K562 (cell line): Measurements from ENCODE around the gene PPARGC1A.

ENCODE experiments used
- CEBPB ChIP-seq: fragments of 450-650 bp; IDR thresholded peaks from 2 replicates; pipeline ENCODE4 v1.6.1; 2016; ENCODE audit warnings: missing genetic modification characterization, missing compliant biosample characterization
- CHD1 ChIP-seq: fragments of 200-600 bp; sonication (generic); IDR thresholded peaks from one replicate; pipeline ENCODE4 v1.6.1; 2012; ENCODE audit warnings: mild to moderate bottlenecking, moderate library complexity, low read length, inconsistent platforms
- EGR1 ChIP-seq: fragments of 450-650 bp; conservative IDR thresholded peaks from 2 replicates; pipeline ENCODE4 v1.6.1; 2017; ENCODE audit warnings: mild to moderate bottlenecking
- EP300 ChIP-seq: IDR thresholded peaks from 2 replicates; pipeline ENCODE4 v1.6.1; 2012; ENCODE audit warnings: low read length, improper control_type of control experiment
- GMEB1 ChIP-seq: fragments of 250-450 bp; sonication (Bioruptor Pico); IDR thresholded peaks from 2 replicates; pipeline ENCODE4 v1.4.0; 2020; ENCODE audit warnings: mild to moderate bottlenecking
- HCFC1 ChIP-seq: IDR thresholded peaks from 2 replicates; pipeline ENCODE4 v1.6.1; 2012; ENCODE audit warnings: low read depth, low read length, improper control_type of control experiment
- MAFK ChIP-seq: IDR thresholded peaks from 2 replicates; pipeline ENCODE4 v1.6.1; 2011; ENCODE audit warnings: low read length, improper control_type of control experiment
- MEF2A ChIP-seq: IDR thresholded peaks from 2 replicates; pipeline ENCODE4 v1.6.1; 2011; ENCODE audit warnings: low read depth, mild to moderate bottlenecking, low read length, moderate library complexity; ENCODE audit not compliant: control insufficient read depth
- SMARCE1 ChIP-seq: fragments of 450-650 bp; IDR thresholded peaks from 2 replicates; pipeline ENCODE4 v1.7.1; 2016; ENCODE audit warnings: mild to moderate bottlenecking
- TAF1 ChIP-seq: IDR thresholded peaks from 2 replicates; pipeline ENCODE4 v1.6.1; 2011; ENCODE audit warnings: mild to moderate bottlenecking, low read length, moderate library complexity; ENCODE audit not compliant: insufficient read depth, control insufficient read depth, severe bottlenecking; ENCODE audit errors: extremely low read depth
- ZNF143 ChIP-seq: sonication (generic); formaldehyde crosslinking; IDR thresholded peaks from 2 replicates; pipeline ENCODE4 v1.9.0; 2022; ENCODE audit warnings: mild to moderate bottlenecking, missing genetic modification reagents
- ZNF780A ChIP-seq: fragments of 250-450 bp; sonication (Bioruptor Pico); IDR thresholded peaks from 2 replicates; pipeline ENCODE4 v1.5.0; 2021; ENCODE audit warnings: mild to moderate bottlenecking
- TF ChIP-seq, protein P1 (sequence below), 3 experiments: IDR thresholded peaks in 2 of 3; conservative IDR thresholded peaks in 1 of 3; 2 replicates each; pipeline ENCODE4 v1.5.1; 2011 to 2012; ENCODE audit warnings: low read length in 3 of 3, mild to moderate bottlenecking in 3 of 3, control low read depth in 2 of 3, improper control_type of control experiment in 1 of 3, inconsistent platforms in 1 of 3, low read depth in 1 of 3, mixed read lengths in 1 of 3, moderate library complexity in 1 of 3; ENCODE audit not compliant: insufficient read depth in 2 of 3

GRCh38 chr4:23931489-23931830 lies 41.6 kb upstream of the PPARGC1A start:
- TF ChIP-seq MEF2A (no peak), CHD1 (no peak), MAFK (no peak), SMARCE1 (no peak), TAF1 (no peak), CEBPB (tag) (no peak), ZNF780A (CRISPR knock-in tag) (no peak), GMEB1 (CRISPR knock-in tag) (no peak), EP300 (no peak), EGR1 (no peak), HCFC1 (no peak), ZNF143 (CRISPR knock-in tag) (no peak)
- TF ChIP-seq, protein P1, sequence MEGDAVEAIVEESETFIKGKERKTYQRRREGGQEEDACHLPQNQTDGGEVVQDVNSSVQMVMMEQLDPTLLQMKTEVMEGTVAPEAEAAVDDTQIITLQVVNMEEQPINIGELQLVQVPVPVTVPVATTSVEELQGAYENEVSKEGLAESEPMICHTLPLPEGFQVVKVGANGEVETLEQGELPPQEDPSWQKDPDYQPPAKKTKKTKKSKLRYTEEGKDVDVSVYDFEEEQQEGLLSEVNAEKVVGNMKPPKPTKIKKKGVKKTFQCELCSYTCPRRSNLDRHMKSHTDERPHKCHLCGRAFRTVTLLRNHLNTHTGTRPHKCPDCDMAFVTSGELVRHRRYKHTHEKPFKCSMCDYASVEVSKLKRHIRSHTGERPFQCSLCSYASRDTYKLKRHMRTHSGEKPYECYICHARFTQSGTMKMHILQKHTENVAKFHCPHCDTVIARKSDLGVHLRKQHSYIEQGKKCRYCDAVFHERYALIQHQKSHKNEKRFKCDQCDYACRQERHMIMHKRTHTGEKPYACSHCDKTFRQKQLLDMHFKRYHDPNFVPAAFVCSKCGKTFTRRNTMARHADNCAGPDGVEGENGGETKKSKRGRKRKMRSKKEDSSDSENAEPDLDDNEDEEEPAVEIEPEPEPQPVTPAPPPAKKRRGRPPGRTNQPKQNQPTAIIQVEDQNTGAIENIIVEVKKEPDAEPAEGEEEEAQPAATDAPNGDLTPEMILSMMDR (IDR thresholded peaks at IDR 0.05 in 2 of 3, conservative IDR thresholded peaks at IDR 0.05 in 1 of 3; ENCODE audit: insufficient read depth in 2 of 3, low read depth in 1 of 3, low read length in 3 of 3), result no peak
